Right kidney (tissue), 1 donor: Measurements from ENCODE around the gene MEGF11.
"Not testable (repeated sequence)": the region's sequence is repeated elsewhere in the genome, so short reads cannot be mapped to it uniquely, and the experiment has no call there.

Experiments
- DNase-seq: peaks from one replicate; pipeline ENCODE4 v3.0.0-alpha.2; 2016

The MEGF11 gene

GRCh38 chr15:65994832-65995231, 258.7 kb downstream of the MEGF11 start:
- no peak for DNase-seq

- no peak for DNase-seq
Observed at GRCh38 chr15:65993762-65994161, 259.8 kb downstream of the MEGF11 start.

- no peak for DNase-seq
Observed at GRCh38 chr15:65993236-65993635, 260.3 kb downstream of the MEGF11 start.

GRCh38 chr15:65991721-65992483, 261.6 kb downstream of the MEGF11 start:
- no peak for DNase-seq

- DNase-seq: no peak
Observed at GRCh38 chr15:65990298-65990981, 263.1 kb downstream of the MEGF11 start.

- DNase-seq: no peak
Observed at GRCh38 chr15:65987100-65987499, 266.4 kb downstream of the MEGF11 start.

- DNase-seq: no peak
Observed at GRCh38 chr15:65986416-65986815, 267.1 kb downstream of the MEGF11 start.

GRCh38 chr15:65985387-65985786, 268.2 kb downstream of the MEGF11 start:
- DNase-seq: no peak

- DNase-seq: no peak
Observed at GRCh38 chr15:65982627-65983322, 270.8 kb downstream of the MEGF11 start.

GRCh38 chr15:65981837-65982626, 271.5 kb downstream of the MEGF11 start:
- peak; percentile 66 for DNase-seq

GRCh38 chr15:65980824-65981456, 272.6 kb downstream of the MEGF11 start:
- DNase-seq: no peak

- no peak for DNase-seq
Observed at GRCh38 chr15:65979837-65980236, 273.7 kb downstream of the MEGF11 start.

GRCh38 chr15:65979316-65979715, 274.2 kb downstream of the MEGF11 start:
- DNase-seq: no peak

GRCh38 chr15:65978110-65978509, 275.4 kb downstream of the MEGF11 start:
- DNase-seq: no peak

- not testable (repeated sequence) for DNase-seq
Observed at GRCh38 chr15:65976196-65976595, 277.4 kb downstream of the MEGF11 start.

GRCh38 chr15:65971741-65971995, 281.9 kb downstream of the MEGF11 start:
- no peak for DNase-seq

- no peak for DNase-seq
Observed at GRCh38 chr15:65970937-65971740, 282.4 kb downstream of the MEGF11 start.

- DNase-seq: no peak
Observed at GRCh38 chr15:65969865-65970816, 283.4 kb downstream of the MEGF11 start.

GRCh38 chr15:65968511-65968910, 285.0 kb downstream of the MEGF11 start:
- no peak for DNase-seq

- DNase-seq: no peak
Observed at GRCh38 chr15:65964792-65965433, 288.6 kb downstream of the MEGF11 start.
